ENCODE results near the gene BARHL1.

Gene BARHL1

GRCh38 chr9:132596200-132596599, 13.8 kb downstream of the BARHL1 start:
- no peak overlapping the region for H2AFZ ChIP-seq (ENCODE audit: low read length, unreplicated experiment)
- H3K27me3 ChIP-seq (ENCODE audit: insufficient read depth, low read length): peaks cover 1% of the 10 kb centered on the region
- no peaks in the 10 kb centered on the region for H3K79me2 ChIP-seq (ENCODE audit: control insufficient read depth, insufficient read depth, low read length, unreplicated experiment)
- no peaks in the 10 kb centered on the region for H3K36me3 ChIP-seq (ENCODE audit: insufficient read depth, low read length)
- no peak overlapping the region for H3K4me3 ChIP-seq (ENCODE audit: low read depth, low read length)
- H3K4me1 ChIP-seq (ENCODE audit: control insufficient read depth, insufficient read depth, low read length, unreplicated experiment): no peaks in the 10 kb centered on the region
- no peak overlapping the region for H3K27ac ChIP-seq (ENCODE audit: low read depth, low read length)

GRCh38 chr9:132597073-132597775, 14.8 kb downstream of the BARHL1 start:
- H3K79me2 ChIP-seq (ENCODE audit: control insufficient read depth, insufficient read depth, low read length, unreplicated experiment): no peaks in the 10 kb centered on the region
- H3K27ac ChIP-seq (ENCODE audit: low read depth, low read length): no peak overlapping the region
- H3K27me3 ChIP-seq (ENCODE audit: insufficient read depth, low read length): no peaks in the 10 kb centered on the region
- peaks cover 3% of the 10 kb centered on the region for H3K4me1 ChIP-seq (ENCODE audit: control insufficient read depth, insufficient read depth, low read length, unreplicated experiment)
- no peak overlapping the region for H3K4me3 ChIP-seq (ENCODE audit: low read depth, low read length)
- no peak overlapping the region for H2AFZ ChIP-seq (ENCODE audit: low read length, unreplicated experiment)
- H3K36me3 ChIP-seq (ENCODE audit: insufficient read depth, low read length): peaks cover 3% of the 10 kb centered on the region; the same call in 1 of the 2 replicates

- no peak overlapping the region for H3K4me3 ChIP-seq (ENCODE audit: low read depth, low read length)
- no peaks in the 10 kb centered on the region for H3K79me2 ChIP-seq (ENCODE audit: control insufficient read depth, insufficient read depth, low read length, unreplicated experiment)
These were observed 18.0 kb downstream of the BARHL1 start for GRCh38 chr9:132600326-132600984.

GRCh38 chr9:132602207-132602606, 19.8 kb downstream of the BARHL1 start:
- H3K4me3 ChIP-seq (ENCODE audit: low read depth, low read length): no peak overlapping the region

More at GRCh38 chr9:132600326-132600984, 18.0 kb downstream of the BARHL1 start:
- peaks cover 3% of the 10 kb centered on the region; the same call in 1 of the 2 replicates for H3K36me3 ChIP-seq (ENCODE audit: insufficient read depth, low read length)
- H3K27me3 ChIP-seq (ENCODE audit: insufficient read depth, low read length): no peaks in the 10 kb centered on the region
- peaks cover 5% of the 10 kb centered on the region for H3K4me1 ChIP-seq (ENCODE audit: control insufficient read depth, insufficient read depth, low read length, unreplicated experiment)
- no peak overlapping the region for H2AFZ ChIP-seq (ENCODE audit: low read length, unreplicated experiment)
- H3K27ac ChIP-seq (ENCODE audit: low read depth, low read length): no peak overlapping the region

GRCh38 chr9:132605387-132605786, 23.0 kb downstream of the BARHL1 start:
- Histone ChIP-seq H2AFZ (ENCODE audit: low read length, unreplicated experiment) (no peak overlapping the region), H3K4me1 (ENCODE audit: control insufficient read depth, insufficient read depth, low read length, unreplicated experiment) (peaks cover 14% of the 10 kb centered on the region), H3K27ac (ENCODE audit: low read depth, low read length) (no peak overlapping the region), H3K4me3 (ENCODE audit: low read depth, low read length) (no peak overlapping the region), H3K36me3 (ENCODE audit: insufficient read depth, low read length) (peaks cover 9% of the 10 kb centered on the region; the same call in 1 of the 2 replicates), H3K27me3 (ENCODE audit: insufficient read depth, low read length) (no peaks in the 10 kb centered on the region), H3K79me2 (ENCODE audit: control insufficient read depth, insufficient read depth, low read length, unreplicated experiment) (no peaks in the 10 kb centered on the region)

More at GRCh38 chr9:132602207-132602606, 19.8 kb downstream of the BARHL1 start:
- no peak overlapping the region for H2AFZ ChIP-seq (ENCODE audit: low read length, unreplicated experiment)
- H3K79me2 ChIP-seq (ENCODE audit: control insufficient read depth, insufficient read depth, low read length, unreplicated experiment): no peaks in the 10 kb centered on the region
- no peaks in the 10 kb centered on the region for H3K27me3 ChIP-seq (ENCODE audit: insufficient read depth, low read length)
- no peak overlapping the region for H3K27ac ChIP-seq (ENCODE audit: low read depth, low read length)
- H3K4me1 ChIP-seq (ENCODE audit: control insufficient read depth, insufficient read depth, low read length, unreplicated experiment): peaks cover 5% of the 10 kb centered on the region
- peaks cover 9% of the 10 kb centered on the region; the same call in 1 of the 2 replicates for H3K36me3 ChIP-seq (ENCODE audit: insufficient read depth, low read length)

GRCh38 chr9:132606066-132606465, 23.7 kb downstream of the BARHL1 start:
- Histone ChIP-seq H3K4me3 (ENCODE audit: low read depth, low read length) (no peak overlapping the region), H3K27me3 (ENCODE audit: insufficient read depth, low read length) (no peaks in the 10 kb centered on the region), H3K27ac (ENCODE audit: low read depth, low read length) (no peak overlapping the region), H3K4me1 (ENCODE audit: control insufficient read depth, insufficient read depth, low read length, unreplicated experiment) (peaks cover 18% of the 10 kb centered on the region), H3K79me2 (ENCODE audit: control insufficient read depth, insufficient read depth, low read length, unreplicated experiment) (no peaks in the 10 kb centered on the region), H2AFZ (ENCODE audit: low read length, unreplicated experiment) (no peak overlapping the region), H3K36me3 (ENCODE audit: insufficient read depth, low read length) (peaks cover 9% of the 10 kb centered on the region; the same call in 1 of the 2 replicates)

GRCh38 chr9:132609184-132609583, 26.8 kb downstream of the BARHL1 start:
- peaks cover 14% of the 10 kb centered on the region; the same call in 1 of the 2 replicates for H3K36me3 ChIP-seq (ENCODE audit: insufficient read depth, low read length)
- H3K27me3 ChIP-seq (ENCODE audit: insufficient read depth, low read length): no peaks in the 10 kb centered on the region
- peaks cover 14% of the 10 kb centered on the region for H3K4me1 ChIP-seq (ENCODE audit: control insufficient read depth, insufficient read depth, low read length, unreplicated experiment)
- H3K4me3 ChIP-seq (ENCODE audit: low read depth, low read length): no peak overlapping the region
- H2AFZ ChIP-seq (ENCODE audit: low read length, unreplicated experiment): no peak overlapping the region
- no peaks in the 10 kb centered on the region for H3K79me2 ChIP-seq (ENCODE audit: control insufficient read depth, insufficient read depth, low read length, unreplicated experiment)
- peak overlapping the region; percentile 85 for H3K27ac ChIP-seq (ENCODE audit: low read depth, low read length)

- Histone ChIP-seq H2AFZ (ENCODE audit: low read length, unreplicated experiment) (no peak overlapping the region), H3K27ac (ENCODE audit: low read depth, low read length) (peak overlapping the region; percentile 85), H3K36me3 (ENCODE audit: insufficient read depth, low read length) (peaks cover 14% of the 10 kb centered on the region), H3K4me1 (ENCODE audit: control insufficient read depth, insufficient read depth, low read length, unreplicated experiment) (peaks cover 14% of the 10 kb centered on the region), H3K4me3 (ENCODE audit: low read depth, low read length) (no peak overlapping the region), H3K27me3 (ENCODE audit: insufficient read depth, low read length) (no peaks in the 10 kb centered on the region), H3K79me2 (ENCODE audit: control insufficient read depth, insufficient read depth, low read length, unreplicated experiment) (no peaks in the 10 kb centered on the region)
These were observed 27.4 kb downstream of the BARHL1 start for GRCh38 chr9:132609829-132610228.

GRCh38 chr9:132610661-132611060, 28.3 kb downstream of the BARHL1 start:
- peaks cover 17% of the 10 kb centered on the region for H3K36me3 ChIP-seq (ENCODE audit: insufficient read depth, low read length)
- H3K27ac ChIP-seq (ENCODE audit: low read depth, low read length): peak overlapping the region; percentile 85
- no peak overlapping the region for H2AFZ ChIP-seq (ENCODE audit: low read length, unreplicated experiment)
- peaks cover 14% of the 10 kb centered on the region for H3K4me1 ChIP-seq (ENCODE audit: control insufficient read depth, insufficient read depth, low read length, unreplicated experiment)
- no peak overlapping the region for H3K4me3 ChIP-seq (ENCODE audit: low read depth, low read length)
- no peaks in the 10 kb centered on the region for H3K79me2 ChIP-seq (ENCODE audit: control insufficient read depth, insufficient read depth, low read length, unreplicated experiment)
- no peaks in the 10 kb centered on the region for H3K27me3 ChIP-seq (ENCODE audit: insufficient read depth, low read length)

GRCh38 chr9:132614324-132614723, 31.9 kb downstream of the BARHL1 start:
- Histone ChIP-seq H2AFZ (ENCODE audit: low read length, unreplicated experiment) (no peak overlapping the region), H3K27me3 (ENCODE audit: insufficient read depth, low read length) (no peaks in the 10 kb centered on the region), H3K79me2 (ENCODE audit: control insufficient read depth, insufficient read depth, low read length, unreplicated experiment) (no peaks in the 10 kb centered on the region), H3K27ac (ENCODE audit: low read depth, low read length) (no peak overlapping the region), H3K4me1 (ENCODE audit: control insufficient read depth, insufficient read depth, low read length, unreplicated experiment) (peaks cover 11% of the 10 kb centered on the region), H3K36me3 (ENCODE audit: insufficient read depth, low read length) (peaks cover 17% of the 10 kb centered on the region; the same call in 1 of the 2 replicates), H3K4me3 (ENCODE audit: low read depth, low read length) (no peak overlapping the region)

- no peaks in the 10 kb centered on the region for H3K27me3 ChIP-seq (ENCODE audit: insufficient read depth, low read length)
- H2AFZ ChIP-seq (ENCODE audit: low read length, unreplicated experiment): no peak overlapping the region
- no peak overlapping the region for H3K4me3 ChIP-seq (ENCODE audit: low read depth, low read length)
- no peak overlapping the region for H3K27ac ChIP-seq (ENCODE audit: low read depth, low read length)
- H3K79me2 ChIP-seq (ENCODE audit: control insufficient read depth, insufficient read depth, low read length, unreplicated experiment): no peaks in the 10 kb centered on the region
- peaks cover under 1% of the 10 kb centered on the region for H3K4me1 ChIP-seq (ENCODE audit: control insufficient read depth, insufficient read depth, low read length, unreplicated experiment)
- peaks cover 19% of the 10 kb centered on the region; the same call in 1 of the 2 replicates for H3K36me3 ChIP-seq (ENCODE audit: insufficient read depth, low read length)
These were observed 33.4 kb downstream of the BARHL1 start for GRCh38 chr9:132615774-132616173.

Measured in ACC112 (cell line).